ENCODE data around the gene DRC7. TPM values are rescaled to one million over a fixed set of nuclear protein-coding genes. Genes with fewer than 3 reads are reported as not detected.
A peak's percentile ranks its signal among the peaks of the same experiment; 100 is the strongest.

DRC7 gene
- total and polyA plus RNA-seq, 4 donors, result 0.06 to 1.8 (median 0.08) TPM; not detected in 1

DNA sequence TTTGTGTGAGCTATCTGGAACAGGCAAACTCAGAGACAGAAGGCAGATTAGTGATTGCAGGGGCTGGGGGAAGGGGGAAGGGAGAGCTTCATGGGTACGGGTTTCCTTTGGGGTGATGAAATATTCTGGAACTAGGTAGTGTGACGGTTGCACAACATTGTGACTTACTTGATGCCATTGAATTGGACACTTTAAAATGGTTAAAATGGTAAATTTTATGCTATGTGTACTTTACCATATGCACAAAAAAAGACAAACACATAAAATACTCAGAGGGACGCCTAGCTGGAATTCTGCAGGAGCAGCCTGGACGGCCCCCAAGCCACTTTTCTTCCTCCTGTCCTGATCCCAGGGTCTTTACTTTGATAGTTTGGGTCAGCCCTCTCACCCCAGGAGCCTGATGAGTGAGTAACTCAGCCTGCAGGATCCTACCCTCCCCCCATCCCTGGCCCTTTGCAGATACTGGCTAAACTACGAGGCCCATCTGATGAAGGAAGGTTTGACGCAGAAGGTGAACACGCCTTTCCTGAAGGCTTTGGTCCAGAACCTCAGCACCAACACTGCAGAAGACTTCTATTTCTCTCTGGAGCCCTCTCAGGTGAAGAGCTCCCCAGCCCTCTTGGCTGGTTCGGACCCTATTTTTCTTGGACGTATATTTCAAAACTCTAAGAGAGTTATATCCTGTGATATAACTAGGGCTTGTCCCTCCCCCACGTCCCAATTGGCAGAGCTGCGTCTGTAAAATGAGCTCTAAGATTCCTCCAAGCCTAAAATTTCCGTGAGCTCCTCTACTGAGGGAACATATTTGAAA is 18.7 kb upstream of the DRC7 start (continued):
- TF ChIP-seq, protein P1, sequence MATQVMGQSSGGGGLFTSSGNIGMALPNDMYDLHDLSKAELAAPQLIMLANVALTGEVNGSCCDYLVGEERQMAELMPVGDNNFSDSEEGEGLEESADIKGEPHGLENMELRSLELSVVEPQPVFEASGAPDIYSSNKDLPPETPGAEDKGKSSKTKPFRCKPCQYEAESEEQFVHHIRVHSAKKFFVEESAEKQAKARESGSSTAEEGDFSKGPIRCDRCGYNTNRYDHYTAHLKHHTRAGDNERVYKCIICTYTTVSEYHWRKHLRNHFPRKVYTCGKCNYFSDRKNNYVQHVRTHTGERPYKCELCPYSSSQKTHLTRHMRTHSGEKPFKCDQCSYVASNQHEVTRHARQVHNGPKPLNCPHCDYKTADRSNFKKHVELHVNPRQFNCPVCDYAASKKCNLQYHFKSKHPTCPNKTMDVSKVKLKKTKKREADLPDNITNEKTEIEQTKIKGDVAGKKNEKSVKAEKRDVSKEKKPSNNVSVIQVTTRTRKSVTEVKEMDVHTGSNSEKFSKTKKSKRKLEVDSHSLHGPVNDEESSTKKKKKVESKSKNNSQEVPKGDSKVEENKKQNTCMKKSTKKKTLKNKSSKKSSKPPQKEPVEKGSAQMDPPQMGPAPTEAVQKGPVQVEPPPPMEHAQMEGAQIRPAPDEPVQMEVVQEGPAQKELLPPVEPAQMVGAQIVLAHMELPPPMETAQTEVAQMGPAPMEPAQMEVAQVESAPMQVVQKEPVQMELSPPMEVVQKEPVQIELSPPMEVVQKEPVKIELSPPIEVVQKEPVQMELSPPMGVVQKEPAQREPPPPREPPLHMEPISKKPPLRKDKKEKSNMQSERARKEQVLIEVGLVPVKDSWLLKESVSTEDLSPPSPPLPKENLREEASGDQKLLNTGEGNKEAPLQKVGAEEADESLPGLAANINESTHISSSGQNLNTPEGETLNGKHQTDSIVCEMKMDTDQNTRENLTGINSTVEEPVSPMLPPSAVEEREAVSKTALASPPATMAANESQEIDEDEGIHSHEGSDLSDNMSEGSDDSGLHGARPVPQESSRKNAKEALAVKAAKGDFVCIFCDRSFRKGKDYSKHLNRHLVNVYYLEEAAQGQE (IDR thresholded peaks at IDR 0.05), result peak; percentile 31
- TF ChIP-seq GABPA (IDR thresholded peaks at IDR 0.05 in 1 of 2, conservative IDR thresholded peaks at IDR 0.05 in 1 of 2), result peak in 1 of 2 donors; percentile 30

DNA sequence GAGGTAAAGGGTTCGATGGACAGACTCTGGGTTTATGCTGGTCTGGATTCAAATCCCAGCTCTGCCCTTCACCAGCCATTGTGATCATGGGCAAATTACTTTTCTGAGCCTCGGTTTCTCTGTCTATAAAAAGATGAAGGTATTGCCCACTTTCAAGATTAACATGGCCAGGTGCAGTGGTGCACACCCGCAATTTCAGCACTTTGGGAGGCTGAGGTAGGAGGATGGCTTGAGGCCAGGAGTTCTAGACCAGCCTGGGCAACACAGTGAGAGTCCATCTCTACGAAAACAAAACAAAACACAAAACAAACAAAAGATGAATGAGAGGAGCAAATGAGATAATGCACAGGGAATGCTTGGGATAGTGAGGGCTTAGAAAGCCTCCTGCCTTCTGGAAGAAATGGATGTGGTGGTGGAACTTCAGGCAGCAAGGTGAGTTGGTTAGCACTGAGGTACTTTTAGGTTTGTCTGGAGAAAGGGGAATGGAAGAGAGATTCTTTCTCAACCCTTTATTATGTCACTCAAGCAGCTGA is 18.0 kb upstream of the DRC7 start:
- H3K27me3 ChIP-seq (ENCODE audit: control insufficient read depth in 4 of 4, insufficient read depth in 4 of 4, low read length in 3 of 4), result no peaks in the 10 kb centered on the region
- no peak overlapping the region for H3K27ac ChIP-seq (ENCODE audit: low read depth in 1 of 2, low read length in 2 of 2)
- H3K4me3 ChIP-seq (ENCODE audit: low read depth in 1 of 3, low read length in 3 of 3), result no peak overlapping the region

More for the DNA sequence above, 18.0 kb upstream of the DRC7 start:
- Histone ChIP-seq H3K9ac (ENCODE audit: low read depth in 1 of 2, low read length in 2 of 2) (no peak overlapping the region), H3K4me1 (ENCODE audit: control insufficient read depth in 4 of 4, insufficient read depth in 4 of 4, low read length in 3 of 4) (peaks cover 5 to 27% (median 15%) of the 10 kb centered on the region in 4 donors), H3K9me3 (ENCODE audit: control insufficient read depth in 4 of 4, low read length in 3 of 4) (no peaks in the 10 kb centered on the region), H3K36me3 (ENCODE audit: control insufficient read depth in 4 of 4, insufficient read depth in 3 of 4, low read depth in 1 of 4, low read length in 3 of 4) (no peaks in the 10 kb centered on the region)
- DNase-seq (ENCODE audit: low spot score), result no peak
- WGBS, result 73% methylated on average over 4 of the region's 4 CpGs
- TF ChIP-seq, protein P1 (IDR thresholded peaks at IDR 0.05), result no peak
- TF ChIP-seq RXRA (IDR thresholded peaks at IDR 0.05) (no peak), EGR1 (IDR thresholded peaks at IDR 0.05; ENCODE audit: low read depth in 2 of 2) (no peak), GABPA (IDR thresholded peaks at IDR 0.05 in 1 of 2, conservative IDR thresholded peaks at IDR 0.05 in 1 of 2) (no peak), RAD21 (IDR thresholded peaks at IDR 0.05) (no peak), YY1 (IDR thresholded peaks at IDR 0.05) (no peak), NR2F2 (IDR thresholded peaks at IDR 0.05) (no peak), HNF4G (IDR thresholded peaks at IDR 0.05) (no peak), JUND (IDR thresholded peaks at IDR 0.05) (no peak), SP1 (IDR thresholded peaks at IDR 0.05) (no peak), FOXA2 (IDR thresholded peaks at IDR 0.05) (no peak), TAF1 (conservative IDR thresholded peaks at IDR 0.05) (no peak), HNF4A (conservative IDR thresholded peaks at IDR 0.05) (no peak), FOXA1 (IDR thresholded peaks at IDR 0.05) (no peak)
- TF ChIP-seq, protein P2, sequence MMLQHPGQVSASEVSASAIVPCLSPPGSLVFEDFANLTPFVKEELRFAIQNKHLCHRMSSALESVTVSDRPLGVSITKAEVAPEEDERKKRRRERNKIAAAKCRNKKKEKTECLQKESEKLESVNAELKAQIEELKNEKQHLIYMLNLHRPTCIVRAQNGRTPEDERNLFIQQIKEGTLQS (IDR thresholded peaks at IDR 0.05), result no peak
- TF ChIP-seq, protein P3, sequence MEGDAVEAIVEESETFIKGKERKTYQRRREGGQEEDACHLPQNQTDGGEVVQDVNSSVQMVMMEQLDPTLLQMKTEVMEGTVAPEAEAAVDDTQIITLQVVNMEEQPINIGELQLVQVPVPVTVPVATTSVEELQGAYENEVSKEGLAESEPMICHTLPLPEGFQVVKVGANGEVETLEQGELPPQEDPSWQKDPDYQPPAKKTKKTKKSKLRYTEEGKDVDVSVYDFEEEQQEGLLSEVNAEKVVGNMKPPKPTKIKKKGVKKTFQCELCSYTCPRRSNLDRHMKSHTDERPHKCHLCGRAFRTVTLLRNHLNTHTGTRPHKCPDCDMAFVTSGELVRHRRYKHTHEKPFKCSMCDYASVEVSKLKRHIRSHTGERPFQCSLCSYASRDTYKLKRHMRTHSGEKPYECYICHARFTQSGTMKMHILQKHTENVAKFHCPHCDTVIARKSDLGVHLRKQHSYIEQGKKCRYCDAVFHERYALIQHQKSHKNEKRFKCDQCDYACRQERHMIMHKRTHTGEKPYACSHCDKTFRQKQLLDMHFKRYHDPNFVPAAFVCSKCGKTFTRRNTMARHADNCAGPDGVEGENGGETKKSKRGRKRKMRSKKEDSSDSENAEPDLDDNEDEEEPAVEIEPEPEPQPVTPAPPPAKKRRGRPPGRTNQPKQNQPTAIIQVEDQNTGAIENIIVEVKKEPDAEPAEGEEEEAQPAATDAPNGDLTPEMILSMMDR (IDR thresholded peaks at IDR 0.05; ENCODE audit: low read depth, low read length, missing input control), result no peak
- TF ChIP-seq, protein P4, sequence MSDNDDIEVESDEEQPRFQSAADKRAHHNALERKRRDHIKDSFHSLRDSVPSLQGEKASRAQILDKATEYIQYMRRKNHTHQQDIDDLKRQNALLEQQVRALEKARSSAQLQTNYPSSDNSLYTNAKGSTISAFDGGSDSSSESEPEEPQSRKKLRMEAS (IDR thresholded peaks at IDR 0.05), result no peak
- TF ChIP-seq, protein P5, sequence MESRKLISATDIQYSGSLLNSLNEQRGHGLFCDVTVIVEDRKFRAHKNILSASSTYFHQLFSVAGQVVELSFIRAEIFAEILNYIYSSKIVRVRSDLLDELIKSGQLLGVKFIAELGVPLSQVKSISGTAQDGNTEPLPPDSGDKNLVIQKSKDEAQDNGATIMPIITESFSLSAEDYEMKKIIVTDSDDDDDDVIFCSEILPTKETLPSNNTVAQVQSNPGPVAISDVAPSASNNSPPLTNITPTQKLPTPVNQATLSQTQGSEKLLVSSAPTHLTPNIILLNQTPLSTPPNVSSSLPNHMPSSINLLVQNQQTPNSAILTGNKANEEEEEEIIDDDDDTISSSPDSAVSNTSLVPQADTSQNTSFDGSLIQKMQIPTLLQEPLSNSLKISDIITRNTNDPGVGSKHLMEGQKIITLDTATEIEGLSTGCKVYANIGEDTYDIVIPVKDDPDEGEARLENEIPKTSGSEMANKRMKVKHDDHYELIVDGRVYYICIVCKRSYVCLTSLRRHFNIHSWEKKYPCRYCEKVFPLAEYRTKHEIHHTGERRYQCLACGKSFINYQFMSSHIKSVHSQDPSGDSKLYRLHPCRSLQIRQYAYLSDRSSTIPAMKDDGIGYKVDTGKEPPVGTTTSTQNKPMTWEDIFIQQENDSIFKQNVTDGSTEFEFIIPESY (IDR thresholded peaks at IDR 0.05), result no peak
